Measurements from ENCODE around the gene LONRF3. TPM values are rescaled to one million over a fixed set of nuclear protein-coding genes. Genes with fewer than 3 reads are reported as not detected.
"Not testable (repeated sequence)": the region's sequence is repeated elsewhere in the genome, so short reads cannot be mapped to it uniquely, and the experiment has no call there.

Gene LONRF3
- total RNA-seq, 4 donors from 2014 or later, result 2.8 to 27.3 (median 17.3) TPM

- no peaks in the 10 kb centered on the region for H3K4me1 ChIP-seq
- intact Hi-C loops (cut with DNase I; ENCODE audit: low total_unique reads) (no loop called here), in situ Hi-C loops (cut with MboI; ENCODE audit: low pct_ligation_motif_present in 1 of 4, low pct_unique_long_range_greater_than_20kb in 1 of 4, low sequenced_read_pairs in 3 of 4) (loop anchor here in 2 of 4 donors (10.0 to 25.0 kb wide), 2 partner anchors 54 to 173 kb away; no protein-coding TSS in a partner anchor)
- no peaks in the 10 kb centered on the region for H3K36me3 ChIP-seq
- WGBS, 2 donors (ENCODE audit: low coverage in 1 of 2), result 87% methylated on average over 5 of the region's 5 CpGs; no CpG with 5 or more reads in 1 of the 2 donors
- TF ChIP-seq POLR2AphosphoS5 (IDR thresholded peaks at IDR 0.05) (no peak), POLR2A (IDR thresholded peaks at IDR 0.05) (no peak), EP300 (IDR thresholded peaks at IDR 0.05; ENCODE audit: low read depth) (no peak)
- TF ChIP-seq, protein P1, sequence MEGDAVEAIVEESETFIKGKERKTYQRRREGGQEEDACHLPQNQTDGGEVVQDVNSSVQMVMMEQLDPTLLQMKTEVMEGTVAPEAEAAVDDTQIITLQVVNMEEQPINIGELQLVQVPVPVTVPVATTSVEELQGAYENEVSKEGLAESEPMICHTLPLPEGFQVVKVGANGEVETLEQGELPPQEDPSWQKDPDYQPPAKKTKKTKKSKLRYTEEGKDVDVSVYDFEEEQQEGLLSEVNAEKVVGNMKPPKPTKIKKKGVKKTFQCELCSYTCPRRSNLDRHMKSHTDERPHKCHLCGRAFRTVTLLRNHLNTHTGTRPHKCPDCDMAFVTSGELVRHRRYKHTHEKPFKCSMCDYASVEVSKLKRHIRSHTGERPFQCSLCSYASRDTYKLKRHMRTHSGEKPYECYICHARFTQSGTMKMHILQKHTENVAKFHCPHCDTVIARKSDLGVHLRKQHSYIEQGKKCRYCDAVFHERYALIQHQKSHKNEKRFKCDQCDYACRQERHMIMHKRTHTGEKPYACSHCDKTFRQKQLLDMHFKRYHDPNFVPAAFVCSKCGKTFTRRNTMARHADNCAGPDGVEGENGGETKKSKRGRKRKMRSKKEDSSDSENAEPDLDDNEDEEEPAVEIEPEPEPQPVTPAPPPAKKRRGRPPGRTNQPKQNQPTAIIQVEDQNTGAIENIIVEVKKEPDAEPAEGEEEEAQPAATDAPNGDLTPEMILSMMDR (IDR thresholded peaks at IDR 0.05), result no peak
- H3K27ac ChIP-seq, result no peak overlapping the region
- no peak overlapping the region for H3K4me3 ChIP-seq
- no peaks in the 10 kb centered on the region for H3K9me3 ChIP-seq
- DNase-seq, result no peak
- no peaks in the 10 kb centered on the region for H3K27me3 ChIP-seq
Measured at GRCh38 chrX:119010491-119010890, 36.1 kb downstream of the LONRF3 start.

GRCh38 chrX:119013164-119013563 lies 38.7 kb downstream of the LONRF3 start:
- Histone ChIP-seq H3K36me3 (no peaks in the 10 kb centered on the region), H3K27me3 (no peaks in the 10 kb centered on the region), H3K4me3 (no peak overlapping the region), H3K27ac (no peak overlapping the region), H3K4me1 (no peaks in the 10 kb centered on the region), H3K9me3 (no peaks in the 10 kb centered on the region)
- in situ Hi-C loops (cut with MboI; ENCODE audit: low pct_ligation_motif_present in 1 of 4, low pct_unique_long_range_greater_than_20kb in 1 of 4, low sequenced_read_pairs in 3 of 4) (loop anchor here in 2 of 4 donors (10.0 to 25.0 kb wide), 2 partner anchors 52 to 176 kb away; no protein-coding TSS in a partner anchor), intact Hi-C loops (cut with DNase I; ENCODE audit: low total_unique reads) (no loop called here)
- WGBS, 2 donors (ENCODE audit: low coverage in 1 of 2), result 91% methylated on average over 3 of the region's 3 CpGs; no CpG with 5 or more reads in 1 of the 2 donors
- TF ChIP-seq EP300 (IDR thresholded peaks at IDR 0.05; ENCODE audit: low read depth), result no peak
- DNase-seq, result no peak

- Histone ChIP-seq H3K9me3 (no peaks in the 10 kb centered on the region), H3K4me1 (no peaks in the 10 kb centered on the region), H3K36me3 (no peaks in the 10 kb centered on the region), H3K27me3 (no peaks in the 10 kb centered on the region), H3K4me3 (no peak overlapping the region), H3K27ac (no peak overlapping the region)
- in situ Hi-C loops (cut with MboI; ENCODE audit: low pct_ligation_motif_present in 1 of 4, low pct_unique_long_range_greater_than_20kb in 1 of 4, low sequenced_read_pairs in 3 of 4), result loop anchor here in 2 of 4 donors (10.0 to 25.0 kb wide), 2 partner anchors 49 to 178 kb away; no protein-coding TSS in a partner anchor
- intact Hi-C loops (cut with DNase I; ENCODE audit: low total_unique reads), result no loop called here
- DNase-seq, result peak; percentile 32
- 59% methylated on average over 7 of the region's 7 CpGs; no CpG with 5 or more reads in 1 of the 2 donors for WGBS, 2 donors (ENCODE audit: low coverage in 1 of 2)
- no peak for TF ChIP-seq POLR2A (IDR thresholded peaks at IDR 0.05)
Measured at GRCh38 chrX:119015407-119016237, 41.2 kb downstream of the LONRF3 start.

GRCh38 chrX:119017077-119017476 lies 42.7 kb downstream of the LONRF3 start:
- Histone ChIP-seq H3K27me3 (no peaks in the 10 kb centered on the region), H3K4me1 (no peaks in the 10 kb centered on the region), H3K9me3 (no peaks in the 10 kb centered on the region), H3K4me3 (no peak overlapping the region), H3K27ac (no peak overlapping the region), H3K36me3 (no peaks in the 10 kb centered on the region)
- intact Hi-C loops (cut with DNase I; ENCODE audit: low total_unique reads), result no loop called here
- TF ChIP-seq, protein P1 (IDR thresholded peaks at IDR 0.05), result no peak
- TF ChIP-seq EP300 (IDR thresholded peaks at IDR 0.05; ENCODE audit: low read depth), result no peak
- no peak for TF ChIP-seq POLR2A (IDR thresholded peaks at IDR 0.05)
- no peak for TF ChIP-seq POLR2AphosphoS5 (IDR thresholded peaks at IDR 0.05)
- no peak for DNase-seq
- in situ Hi-C loops (cut with MboI; ENCODE audit: low pct_ligation_motif_present in 1 of 4, low pct_unique_long_range_greater_than_20kb in 1 of 4, low sequenced_read_pairs in 3 of 4), result loop anchor here in 2 of 4 donors (10.0 to 25.0 kb wide), 2 partner anchors 48 to 180 kb away; no protein-coding TSS in a partner anchor
- 59% methylated on average over 1 of the region's 1 CpG; no CpG with 5 or more reads in 1 of the 2 donors for WGBS, 2 donors (ENCODE audit: low coverage in 1 of 2)

- WGBS, 2 donors (ENCODE audit: low coverage in 1 of 2), result 95% methylated on average over 5 of the region's 5 CpGs; no CpG with 5 or more reads in 1 of the 2 donors
- in situ Hi-C loops (cut with MboI; ENCODE audit: low pct_ligation_motif_present in 1 of 4, low pct_unique_long_range_greater_than_20kb in 1 of 4, low sequenced_read_pairs in 3 of 4), result no loop called here
- no peaks in the 10 kb centered on the region for H3K9me3 ChIP-seq
- no peak overlapping the region for H3K4me3 ChIP-seq
- no peaks in the 10 kb centered on the region for H3K27me3 ChIP-seq
- no peak overlapping the region for H3K27ac ChIP-seq
- H3K4me1 ChIP-seq, result no peaks in the 10 kb centered on the region
- intact Hi-C loops (cut with DNase I; ENCODE audit: low total_unique reads), result no loop called here
- DNase-seq, result no peak
- H3K36me3 ChIP-seq, result no peaks in the 10 kb centered on the region
- TF ChIP-seq, protein P1 (IDR thresholded peaks at IDR 0.05), result no peak
- TF ChIP-seq POLR2AphosphoS5 (IDR thresholded peaks at IDR 0.05), result no peak
- TF ChIP-seq EP300 (IDR thresholded peaks at IDR 0.05; ENCODE audit: low read depth), result no peak
- TF ChIP-seq POLR2A (IDR thresholded peaks at IDR 0.05), result no peak
Measured at GRCh38 chrX:119025900-119026299, 51.5 kb downstream of the LONRF3 start.

- H3K4me1 ChIP-seq; H3K4me3 ChIP-seq; in situ Hi-C loops (cut with MboI; ENCODE audit: low pct_ligation_motif_present in 1 of 4, low pct_unique_long_range_greater_than_20kb in 1 of 4, low sequenced_read_pairs in 3 of 4); H3K36me3 ChIP-seq; intact Hi-C loops (cut with DNase I; ENCODE audit: low total_unique reads); DNase-seq; H3K27ac ChIP-seq; H3K9me3 ChIP-seq; H3K27me3 ChIP-seq: not testable (repeated sequence)
- 92% methylated on average over 2 of the region's 2 CpGs; no CpG with 5 or more reads in 1 of the 2 donors for WGBS, 2 donors (ENCODE audit: low coverage in 1 of 2)
Measured at GRCh38 chrX:119026344-119026743, 51.9 kb downstream of the LONRF3 start.

- H3K27ac ChIP-seq; H3K4me1 ChIP-seq; H3K27me3 ChIP-seq; H3K9me3 ChIP-seq; DNase-seq; H3K4me3 ChIP-seq; H3K36me3 ChIP-seq; in situ Hi-C loops (cut with MboI; ENCODE audit: low pct_ligation_motif_present in 1 of 4, low pct_unique_long_range_greater_than_20kb in 1 of 4, low sequenced_read_pairs in 3 of 4); intact Hi-C loops (cut with DNase I; ENCODE audit: low total_unique reads): not testable (repeated sequence)
- 89% methylated on average over 28 of the region's 28 CpGs; no CpG with 5 or more reads in 1 of the 2 donors for WGBS, 2 donors (ENCODE audit: low coverage in 1 of 2)
Measured at GRCh38 chrX:119027960-119028732, 53.7 kb downstream of the LONRF3 start.
